H9 (cell line): ENCODE measurements around the gene MAPK8IP1. TPM values are rescaled to one million over a fixed set of nuclear protein-coding genes. Genes with fewer than 3 reads are reported as not detected.

Source experiments
- DNase-seq: peaks from one replicate; pipeline ENCODE4 v3.0.0-alpha.2; 2017
- H2AFZ ChIP-seq: one replicate; pipeline ENCODE4 v1.6.1; 2013; ENCODE audit warnings: mild to moderate bottlenecking, low read length, control low read depth, moderate library complexity
- H2AK5ac ChIP-seq: 2 replicates; pipeline ENCODE4 v1.6.1; 2013; ENCODE audit warnings: low read length, control low read depth, mixed read lengths; ENCODE audit not compliant: insufficient read length
- H2BK120ac ChIP-seq: one replicate; pipeline ENCODE4 v1.6.1; 2013; ENCODE audit warnings: low read depth, mild to moderate bottlenecking, low read length, control low read depth, inconsistent platforms; ENCODE audit not compliant: poor library complexity, severe bottlenecking
- H2BK12ac ChIP-seq: 2 replicates; pipeline ENCODE4 v1.6.1; 2013; ENCODE audit warnings: low read length, control low read depth, mixed read lengths, low read depth; ENCODE audit not compliant: insufficient read length
- H2BK15ac ChIP-seq: 2 replicates; pipeline ENCODE4 v1.6.1; 2013; ENCODE audit warnings: low read depth, low read length, control low read depth
- H2BK20ac ChIP-seq: one replicate; pipeline ENCODE4 v1.6.1; 2013; ENCODE audit warnings: low read depth, mild to moderate bottlenecking, low read length, control low read depth, inconsistent platforms; ENCODE audit not compliant: poor library complexity, severe bottlenecking
- H2BK5ac ChIP-seq: 2 replicates; pipeline ENCODE4 v1.6.1; 2013; ENCODE audit warnings: low read length, control low read depth, mixed read lengths; ENCODE audit not compliant: insufficient read length
- H3K14ac ChIP-seq: 2 replicates; pipeline ENCODE4 v1.6.1; 2013; ENCODE audit warnings: low read length, control low read depth; ENCODE audit not compliant: insufficient read depth
- H3K18ac ChIP-seq: 2 replicates; pipeline ENCODE4 v1.6.1; 2013; ENCODE audit warnings: low read depth, mild to moderate bottlenecking, mixed read lengths, low read length, control low read depth; ENCODE audit not compliant: insufficient read length
- H3K23ac ChIP-seq: 2 replicates; pipeline ENCODE4 v1.6.1; 2013; ENCODE audit warnings: low read length, control low read depth, mixed read lengths, low read depth; ENCODE audit not compliant: insufficient read length
- H3K23me2 ChIP-seq: 2 replicates; pipeline ENCODE4 v1.6.1; 2013; ENCODE audit warnings: low read depth, mild to moderate bottlenecking, mixed read lengths, low read length, control low read depth; ENCODE audit not compliant: insufficient read length, poor library complexity, severe bottlenecking
- H3K27ac ChIP-seq: 2 replicates; pipeline ENCODE4 v1.5.1; 2013; ENCODE audit warnings: low read length, control low read depth, mixed read lengths, low read depth; ENCODE audit not compliant: insufficient read length
- H3K27me3 ChIP-seq: 2 replicates; pipeline ENCODE4 v1.6.1; 2013; ENCODE audit warnings: low read length, control low read depth, inconsistent platforms; ENCODE audit not compliant: insufficient read depth
- H3K4ac ChIP-seq: 2 replicates; pipeline ENCODE4 v1.6.1; 2013; ENCODE audit warnings: low read depth, mild to moderate bottlenecking, control low read depth, inconsistent platforms, low read length, moderate library complexity
- H3K4me1 ChIP-seq: 2 replicates; pipeline ENCODE4 v1.6.1; 2013; ENCODE audit warnings: low read length, control low read depth, inconsistent platforms; ENCODE audit not compliant: insufficient read depth
- H3K4me2 ChIP-seq: 2 replicates; pipeline ENCODE4 v1.6.1; 2013; ENCODE audit warnings: low read length, control low read depth, mixed read lengths; ENCODE audit not compliant: insufficient read length, insufficient read depth
- H3K56ac ChIP-seq: 2 replicates; pipeline ENCODE4 v1.6.1; 2013; ENCODE audit warnings: low read depth, mild to moderate bottlenecking, mixed read lengths, low read length, control low read depth; ENCODE audit not compliant: insufficient read length
- H3K79me1 ChIP-seq: 2 replicates; pipeline ENCODE4 v1.6.1; 2013; ENCODE audit warnings: low read depth, mild to moderate bottlenecking, moderate library complexity, low read length, control low read depth, inconsistent platforms; ENCODE audit not compliant: insufficient read depth, poor library complexity, severe bottlenecking
- H3K79me2 ChIP-seq: 2 replicates; pipeline ENCODE4 v1.6.1; 2013; ENCODE audit warnings: low read length, control low read depth, inconsistent platforms; ENCODE audit not compliant: insufficient read depth
- H3K9ac ChIP-seq: 2 replicates; pipeline ENCODE4 v1.6.1; 2013; ENCODE audit warnings: low read length, control low read depth, mixed read lengths; ENCODE audit not compliant: insufficient read length; ENCODE audit errors: extremely low read depth
- H3K9me3 ChIP-seq: one replicate; pipeline ENCODE4 v1.6.1; 2013; ENCODE audit warnings: low read depth, low read length, inconsistent platforms; ENCODE audit not compliant: control insufficient read depth
- H3T11ph ChIP-seq: one replicate; pipeline ENCODE4 v1.6.1; 2013; ENCODE audit warnings: mild to moderate bottlenecking, low read length, control low read depth, inconsistent platforms
- H4K20me1 ChIP-seq: one replicate; pipeline ENCODE4 v1.6.1; 2013; ENCODE audit not compliant: control insufficient read depth, insufficient read length, insufficient read depth
- H4K5ac ChIP-seq: 2 replicates; pipeline ENCODE4 v1.6.1; 2013; ENCODE audit warnings: low read depth, mild to moderate bottlenecking, mixed read lengths, low read length, control low read depth; ENCODE audit not compliant: insufficient read length
- H4K8ac ChIP-seq: replicated peaks from 2 replicates; pipeline ENCODE4 v1.6.1; 2013; ENCODE audit warnings: low read length, control low read depth, mixed read lengths, low read depth; ENCODE audit not compliant: insufficient read length
- H4K91ac ChIP-seq: 2 replicates; pipeline ENCODE4 v1.6.1; 2013; ENCODE audit warnings: low read depth, mild to moderate bottlenecking, moderate library complexity, mixed read lengths, low read length, control low read depth; ENCODE audit not compliant: insufficient read length
- H3K27ac Mint-ChIP-seq, 3 experiments: 2 replicates in 2 of 3; 3 replicates in 1 of 3; pipeline ENCODE4 v1.8.0; 2020 to 2021; ENCODE audit warnings: mixed read lengths in 3 of 3, mild to moderate bottlenecking in 1 of 3, moderate library complexity in 1 of 3
- H3K27me3 Mint-ChIP-seq: 2 replicates; pipeline ENCODE4 v1.8.0; 2021; ENCODE audit warnings: low read depth, mild to moderate bottlenecking, moderate library complexity, mixed read lengths
- H3K36me3 Mint-ChIP-seq, 3 experiments: 2 replicates in 2 of 3; 3 replicates in 1 of 3; pipeline ENCODE4 v1.8.0; 2020 to 2021; ENCODE audit warnings: low read depth in 3 of 3, mixed read lengths in 3 of 3; ENCODE audit not compliant: insufficient read depth in 1 of 3
- H3K4me1 Mint-ChIP-seq, 2 experiments: 2 replicates each; pipeline ENCODE4 v1.8.0; 2020; ENCODE audit warnings: mixed read lengths in 2 of 2
- H3K4me3 Mint-ChIP-seq, 2 experiments: 2 replicates in 1 of 2; 3 replicates in 1 of 2; pipeline ENCODE4 v1.8.0; 2020 to 2021; ENCODE audit warnings: mild to moderate bottlenecking in 2 of 2, mixed read lengths in 2 of 2, moderate library complexity in 1 of 2
- H3K9me3 Mint-ChIP-seq, 2 experiments: 2 replicates in 1 of 2; 3 replicates in 1 of 2; pipeline ENCODE4 v1.8.0; 2020; ENCODE audit warnings: mild to moderate bottlenecking in 2 of 2, mixed read lengths in 2 of 2, moderate library complexity in 1 of 2
- CTCF ChIP-seq: fragments of 200-600 bp; sonication (generic); conservative IDR thresholded peaks from 3 replicates; pipeline ENCODE4 v1.8.0; 2021; ENCODE audit warnings: antibody characterized with exemption, mild to moderate bottlenecking
- WGBS: extraction: QIAGEN DNeasy Blood & Tissue Kit; methylation state at CpG from one replicate; pipeline ENCODE4 v1.1.7; 2013; ENCODE audit warnings: missing lambda C conversion rate, low lambda C conversion rate, mixed read lengths; ENCODE audit not compliant: insufficient read length; ENCODE audit errors: extremely low coverage; 5-methylcytosine and 5-hydroxymethylcytosine counted together
- total RNA-seq: library from RNA; stranded (reverse); gene quantifications from 2 replicates; pipeline ENCODE4 v1.2.1, GENCODE V29; 2021

Gene MAPK8IP1
- total RNA-seq, 1 experiment from 2014 or later = 30.2 TPM

- Mint-ChIP-seq H3K27ac (no peak overlapping the region), H3K4me1 (peaks cover 2 to 4% of the 10 kb centered on the region in 2 experiments; a peak in 2 of 4 replicates), H3K27me3 (no peaks in the 10 kb centered on the region), H3K36me3 (peaks cover 9 to 27% (median 25%) of the 10 kb centered on the region in 3 experiments), H3K4me3 (no peak overlapping the region), H3K9me3 (no peaks in the 10 kb centered on the region)
- DNase-seq = no peak
- no peak overlapping the region for H2BK5ac ChIP-seq
- no peak overlapping the region for H3K18ac ChIP-seq
- H3T11ph ChIP-seq = no peak overlapping the region
- H2BK15ac ChIP-seq = no peak overlapping the region
- H4K5ac ChIP-seq = no peak overlapping the region
- no peaks in the 10 kb centered on the region for H3K79me1 ChIP-seq
- H3K79me2 ChIP-seq = no peaks in the 10 kb centered on the region
- H2BK12ac ChIP-seq = no peak overlapping the region
- H3K56ac ChIP-seq = no peak overlapping the region
- TF ChIP-seq CTCF = no peak
- H3K4ac ChIP-seq = no peak overlapping the region
- H3K23ac ChIP-seq = no peak overlapping the region
- no peaks in the 10 kb centered on the region for H3K27me3 ChIP-seq
- H3K27ac ChIP-seq = no peak overlapping the region
- H4K8ac ChIP-seq = no peak overlapping the region
- H2AK5ac ChIP-seq = no peak overlapping the region
- WGBS = no CpG with 5 or more reads among the region's 32 CpGs
- no peak overlapping the region for H2AFZ ChIP-seq
- no peak overlapping the region for H3K9ac ChIP-seq
- H4K20me1 ChIP-seq = no peaks in the 10 kb centered on the region
- H3K14ac ChIP-seq = no peak overlapping the region
- no peak overlapping the region for H2BK20ac ChIP-seq
- H3K4me2 ChIP-seq = no peak overlapping the region
- no peaks in the 10 kb centered on the region for H3K4me1 ChIP-seq
- H3K9me3 ChIP-seq = no peaks in the 10 kb centered on the region
- no peak overlapping the region for H4K91ac ChIP-seq
- H2BK120ac ChIP-seq = no peak overlapping the region
- H3K23me2 ChIP-seq = no peaks in the 10 kb centered on the region
Measured at GRCh38 chr11:45909594-45910475, 24.4 kb downstream of the MAPK8IP1 start.
